Upper lobe of right lung (tissue), 1 donor: ENCODE data around the gene TTC33. TPM values are rescaled to one million over a fixed set of nuclear protein-coding genes. Genes with fewer than 3 reads are reported as not detected.

ENCODE experiments used
- ATAC-seq: fragments of 200-7000 bp; cut with Tn5 transposase; one replicate; pipeline ENCODE4 v1.9.1; 2020; ENCODE audit warnings: mild to moderate bottlenecking, moderate library complexity
- DNase-seq: peaks from one replicate; pipeline ENCODE4 v3.0.0-alpha.2; 2020
- H3K27ac ChIP-seq: fragments of 200-600 bp; one replicate; pipeline ENCODE4 v1.8.0; 2022
- H3K27me3 ChIP-seq: fragments of 200-600 bp; one replicate; pipeline ENCODE4 v1.8.0; 2022; ENCODE audit warnings: mild to moderate bottlenecking
- H3K36me3 ChIP-seq: fragments of 200-600 bp; one replicate; pipeline ENCODE4 v1.8.0; 2022
- H3K4me1 ChIP-seq: fragments of 200-600 bp; one replicate; pipeline ENCODE4 v1.8.0; 2022
- H3K4me3 ChIP-seq: fragments of 200-600 bp; one replicate; pipeline ENCODE4 v1.8.0; 2022; ENCODE audit warnings: mild to moderate bottlenecking
- H3K9me3 ChIP-seq: fragments of 200-600 bp; one replicate; pipeline ENCODE4 v1.8.0; 2022
- intact Hi-C: fragments of 100-400 bp; cut with DNase I; formaldehyde crosslinking; loops from one replicate; pipeline ENCODE4 v1.11.0; 2022
- total RNA-seq: library from RNA; stranded (reverse); fragmentation: NEBNext Ultra II Directional; extraction: Animal tissue kit (Norgen Biotek cat#: 25700); gene quantifications from one replicate; pipeline ENCODE4 v1.2.1, GENCODE V29; 2021
- TF ChIP-seq, protein P1 (sequence below): fragments of 200-600 bp; IDR thresholded peaks from one replicate; pipeline ENCODE4 v1.8.0; 2022; ENCODE audit warnings: antibody characterized with exemption
- donor health status: DM: no; HTN: yes; CAD: no; lungs with severe emphysema.

The TTC33 gene
- total RNA-seq, 1 donor from 2014 or later = 16.6 TPM

DNA sequence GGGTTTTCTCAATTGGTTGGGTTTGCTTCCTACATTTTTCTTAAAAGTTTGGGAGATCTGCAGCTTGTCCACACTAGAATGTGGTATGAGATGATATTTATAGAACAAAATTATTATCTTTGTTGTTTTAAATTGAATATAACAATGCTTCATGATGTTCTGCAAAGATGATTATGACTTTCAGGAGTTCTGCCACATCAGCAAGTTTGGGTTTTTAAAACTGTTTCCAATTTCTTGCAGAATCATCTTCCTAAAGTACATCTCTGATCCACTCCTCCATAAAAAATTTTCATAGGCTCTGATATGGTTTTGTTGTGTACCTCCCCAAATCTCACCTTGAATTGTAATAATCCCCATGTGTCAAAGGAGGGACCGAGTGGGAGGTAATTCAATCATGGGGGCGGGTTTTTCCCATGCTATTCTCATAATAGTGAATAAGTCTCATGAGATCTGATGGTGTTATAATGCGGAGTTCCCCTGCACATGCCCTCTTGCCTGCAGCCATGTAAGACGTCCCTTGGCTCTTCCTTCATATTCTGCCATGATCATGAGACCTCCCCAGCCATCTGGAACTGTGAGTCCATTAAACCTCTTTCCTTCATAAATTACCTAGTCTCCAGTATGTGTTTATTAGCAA, 195.2 kb downstream of the TTC33 start:
- ATAC-seq = no peak
- DNase-seq = no peak
- Histone ChIP-seq H3K9me3 (no peaks in the 10 kb centered on the region), H3K27me3 (no peaks in the 10 kb centered on the region), H3K27ac (no peak overlapping the region), H3K36me3 (no peaks in the 10 kb centered on the region), H3K4me3 (no peak overlapping the region), H3K4me1 (no peaks in the 10 kb centered on the region)
- intact Hi-C loops = no loop called here
- TF ChIP-seq, protein P1, sequence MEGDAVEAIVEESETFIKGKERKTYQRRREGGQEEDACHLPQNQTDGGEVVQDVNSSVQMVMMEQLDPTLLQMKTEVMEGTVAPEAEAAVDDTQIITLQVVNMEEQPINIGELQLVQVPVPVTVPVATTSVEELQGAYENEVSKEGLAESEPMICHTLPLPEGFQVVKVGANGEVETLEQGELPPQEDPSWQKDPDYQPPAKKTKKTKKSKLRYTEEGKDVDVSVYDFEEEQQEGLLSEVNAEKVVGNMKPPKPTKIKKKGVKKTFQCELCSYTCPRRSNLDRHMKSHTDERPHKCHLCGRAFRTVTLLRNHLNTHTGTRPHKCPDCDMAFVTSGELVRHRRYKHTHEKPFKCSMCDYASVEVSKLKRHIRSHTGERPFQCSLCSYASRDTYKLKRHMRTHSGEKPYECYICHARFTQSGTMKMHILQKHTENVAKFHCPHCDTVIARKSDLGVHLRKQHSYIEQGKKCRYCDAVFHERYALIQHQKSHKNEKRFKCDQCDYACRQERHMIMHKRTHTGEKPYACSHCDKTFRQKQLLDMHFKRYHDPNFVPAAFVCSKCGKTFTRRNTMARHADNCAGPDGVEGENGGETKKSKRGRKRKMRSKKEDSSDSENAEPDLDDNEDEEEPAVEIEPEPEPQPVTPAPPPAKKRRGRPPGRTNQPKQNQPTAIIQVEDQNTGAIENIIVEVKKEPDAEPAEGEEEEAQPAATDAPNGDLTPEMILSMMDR = no peak

DNA sequence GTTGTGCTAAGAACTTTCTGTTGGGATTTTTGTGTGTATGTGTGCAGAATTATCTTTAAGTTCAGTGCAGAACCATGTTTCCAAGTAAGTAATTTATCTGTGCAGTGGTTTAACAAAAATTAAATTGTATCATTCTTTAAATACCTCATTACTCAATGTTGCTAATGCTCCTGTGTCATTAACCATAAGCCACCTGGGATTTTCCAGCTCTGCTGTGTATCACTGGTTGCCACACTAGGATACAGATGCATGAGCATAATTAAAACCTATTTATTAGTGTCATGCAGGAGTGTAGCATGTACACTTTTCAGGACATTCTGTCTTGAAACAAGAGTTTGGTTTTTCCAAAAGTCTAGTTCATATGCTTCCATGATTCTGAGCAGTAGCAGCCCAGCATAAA, 196.5 kb downstream of the TTC33 start:
- DNase-seq (no peak), ATAC-seq (no peak)
- H3K4me1 ChIP-seq = no peaks in the 10 kb centered on the region

DNA sequence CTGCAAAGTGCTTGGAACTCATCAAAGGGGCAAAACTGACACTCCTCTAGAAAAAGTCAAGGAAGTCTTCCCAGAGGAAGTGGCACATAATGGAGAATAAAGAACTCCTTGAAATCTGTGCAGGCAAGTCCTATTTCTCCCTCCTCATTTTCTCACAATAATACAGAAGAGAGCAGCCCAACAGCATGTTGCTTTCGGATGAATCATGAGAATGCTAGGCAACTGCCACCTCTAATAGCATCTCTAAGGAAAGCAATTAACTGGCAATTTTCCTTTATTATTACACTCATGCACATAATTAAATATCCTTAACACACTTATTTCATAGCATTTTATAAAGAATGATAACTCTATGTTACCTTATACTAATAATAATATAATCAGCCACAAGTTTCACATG, 198.3 kb downstream of the TTC33 start:
- ATAC-seq (no peak), DNase-seq (no peak)
- H3K4me1 ChIP-seq = no peaks in the 10 kb centered on the region

More for the DNA sequence above, 196.5 kb downstream of the TTC33 start:
- no peaks in the 10 kb centered on the region for H3K27me3 ChIP-seq
- intact Hi-C loops = no loop called here
- no peaks in the 10 kb centered on the region for H3K9me3 ChIP-seq
- no peak overlapping the region for H3K4me3 ChIP-seq
- TF ChIP-seq, protein P1 = no peak
- H3K36me3 ChIP-seq = no peaks in the 10 kb centered on the region
- H3K27ac ChIP-seq = no peak overlapping the region

DNA sequence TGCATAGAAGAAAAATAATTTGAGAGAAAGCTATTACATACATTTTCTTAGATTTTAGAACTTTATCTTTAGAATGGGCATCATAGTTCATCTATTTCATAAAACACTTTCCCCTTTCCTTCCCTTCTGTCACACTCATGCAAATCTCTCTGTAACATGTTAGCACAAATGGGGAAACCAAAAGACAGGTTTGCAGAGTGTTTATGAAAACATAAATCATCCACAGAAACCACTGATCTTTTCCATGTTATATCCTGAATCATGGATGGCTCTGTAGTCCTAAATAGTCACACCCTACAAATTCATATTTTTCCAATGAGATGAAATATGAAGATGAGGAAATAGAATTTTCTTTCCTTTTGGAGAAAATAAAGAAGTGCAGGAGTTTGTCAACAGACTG, 198.9 kb downstream of the TTC33 start:
- no peak overlapping the region for H3K27ac ChIP-seq
- no peaks in the 10 kb centered on the region for H3K4me1 ChIP-seq
- H3K36me3 ChIP-seq = no peaks in the 10 kb centered on the region
- TF ChIP-seq, protein P1 = no peak
- DNase-seq = no peak
- H3K9me3 ChIP-seq = no peaks in the 10 kb centered on the region
- H3K27me3 ChIP-seq = no peaks in the 10 kb centered on the region
- intact Hi-C loops = no loop called here
- no peak for ATAC-seq
- H3K4me3 ChIP-seq = no peak overlapping the region

More for the DNA sequence above, 198.3 kb downstream of the TTC33 start:
- intact Hi-C loops = no loop called here
- TF ChIP-seq, protein P1 = no peak
- no peak overlapping the region for H3K4me3 ChIP-seq
- no peaks in the 10 kb centered on the region for H3K36me3 ChIP-seq
- H3K27me3 ChIP-seq = no peaks in the 10 kb centered on the region
- H3K9me3 ChIP-seq = no peaks in the 10 kb centered on the region
- no peak overlapping the region for H3K27ac ChIP-seq

DNA sequence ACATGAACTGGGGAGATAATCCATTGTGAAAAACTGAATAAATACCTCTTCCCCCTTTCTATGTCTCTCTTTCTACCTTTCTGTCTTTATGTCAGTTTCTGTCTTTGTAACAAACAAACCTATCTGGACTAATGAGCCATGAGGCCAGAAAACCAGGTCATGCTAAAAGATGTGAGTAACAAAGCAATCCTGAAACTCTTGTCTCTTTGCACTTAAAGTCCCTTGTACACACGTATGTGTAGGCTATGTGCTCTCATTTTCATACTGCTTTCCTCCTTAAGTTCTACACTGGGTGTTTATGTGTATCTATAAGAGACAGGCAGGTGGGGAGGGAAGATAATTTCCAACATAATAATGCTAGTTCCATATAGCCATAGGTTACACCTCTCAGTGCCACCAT, 199.9 kb downstream of the TTC33 start:
- DNase-seq (no peak), ATAC-seq (no peak)
- no peaks in the 10 kb centered on the region for H3K27me3 ChIP-seq
- no peaks in the 10 kb centered on the region for H3K9me3 ChIP-seq
- TF ChIP-seq, protein P1 = no peak
- intact Hi-C loops = no loop called here
- H3K36me3 ChIP-seq = no peaks in the 10 kb centered on the region
- peaks cover 4% of the 10 kb centered on the region for H3K4me1 ChIP-seq
- no peak overlapping the region for H3K4me3 ChIP-seq
- no peak overlapping the region for H3K27ac ChIP-seq

DNA sequence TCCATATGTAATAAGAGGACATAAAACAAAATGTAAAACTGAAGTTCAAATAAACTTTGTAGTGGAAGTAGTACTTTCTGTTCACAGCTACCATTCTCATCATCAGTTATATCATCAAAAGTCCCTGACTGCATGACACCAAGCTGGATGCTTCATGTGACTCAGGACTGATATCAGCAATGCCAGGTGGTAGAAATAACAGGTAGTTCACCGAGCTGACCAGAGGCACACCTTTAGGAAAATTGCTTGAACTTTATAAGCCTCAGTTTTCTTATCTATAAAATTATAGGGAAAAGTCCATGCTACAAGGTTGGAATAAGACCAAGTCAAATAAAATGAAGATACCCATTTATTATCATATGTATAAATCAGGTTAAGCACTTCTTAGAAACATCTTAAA, 200.9 kb downstream of the TTC33 start:
- Histone ChIP-seq H3K27me3 (no peaks in the 10 kb centered on the region), H3K9me3 (no peaks in the 10 kb centered on the region), H3K4me3 (no peak overlapping the region), H3K4me1 (peaks cover 4% of the 10 kb centered on the region), H3K36me3 (no peaks in the 10 kb centered on the region), H3K27ac (no peak overlapping the region)
- DNase-seq (no peak), ATAC-seq (no peak)
- intact Hi-C loops = no loop called here
- TF ChIP-seq, protein P1 = no peak
